Skin epidermis (tissue), 12 donors: ENCODE measurements around the gene ACAP2.
A peak's percentile ranks its signal among the peaks of the same experiment; 100 is the strongest.
"Not testable (repeated sequence)": the region's sequence is repeated elsewhere in the genome, so short reads cannot be mapped to it uniquely, and the experiment has no call there.

Experiments used
- H3K27ac ChIP-seq, 21 experiments: fragments of 200-600 bp; sonication (generic) in 11 of 21; one replicate each; pipeline ENCODE4 v1.5.0; 2020; ENCODE audit warnings: mild to moderate bottlenecking in 3 of 21, inconsistent platforms in 2 of 21, moderate library complexity in 2 of 21
- H3K4me3 ChIP-seq, 7 experiments: fragments of 200-600 bp; sonication (generic) in 2 of 7; one replicate each; pipeline ENCODE4 v1.5.0; 2020; ENCODE audit warnings: inconsistent platforms in 2 of 7, mild to moderate bottlenecking in 2 of 7, moderate library complexity in 1 of 7

Gene ACAP2

GRCh38 chr3:195395208-195395816 is 47.5 kb downstream of the ACAP2 start:
- no peak overlapping the region for H3K4me3 ChIP-seq

GRCh38 chr3:195394700-195395099 is 48.1 kb downstream of the ACAP2 start:
- Histone ChIP-seq H3K4me3 (no peak overlapping the region), H3K27ac (no peak overlapping the region)

More at GRCh38 chr3:195395208-195395816, 47.5 kb downstream of the ACAP2 start:
- no peak overlapping the region for H3K27ac ChIP-seq

GRCh38 chr3:195394024-195394423 is 48.8 kb downstream of the ACAP2 start:
- H3K4me3 ChIP-seq: no peak overlapping the region

GRCh38 chr3:195388380-195388779 is 54.4 kb downstream of the ACAP2 start:
- H3K4me3 ChIP-seq: no peak overlapping the region
- H3K27ac ChIP-seq: peak overlapping the region in 6 of 21 experiments; percentile 2 to 55 (median 18)

More at GRCh38 chr3:195394024-195394423, 48.8 kb downstream of the ACAP2 start:
- no peak overlapping the region for H3K27ac ChIP-seq

- no peak overlapping the region for H3K4me3 ChIP-seq
- H3K27ac ChIP-seq: peak overlapping the region in 1 of 21 experiments; percentile 39
Measured at GRCh38 chr3:195386739-195387138, 56.1 kb downstream of the ACAP2 start.

- no peak overlapping the region for H3K4me3 ChIP-seq
Measured at GRCh38 chr3:195385526-195385925, 57.3 kb downstream of the ACAP2 start.

GRCh38 chr3:195384952-195385351 is 57.9 kb downstream of the ACAP2 start:
- no peak overlapping the region for H3K27ac ChIP-seq
- H3K4me3 ChIP-seq: no peak overlapping the region

More at GRCh38 chr3:195385526-195385925, 57.3 kb downstream of the ACAP2 start:
- peak overlapping the region in 1 of 21 experiments; percentile 54 for H3K27ac ChIP-seq

GRCh38 chr3:195372220-195372619 is 70.6 kb downstream of the ACAP2 start:
- no peak overlapping the region for H3K4me3 ChIP-seq
- no peak overlapping the region for H3K27ac ChIP-seq

- Histone ChIP-seq H3K27ac (no peak overlapping the region), H3K4me3 (no peak overlapping the region)
Measured at GRCh38 chr3:195366200-195366925, 76.5 kb downstream of the ACAP2 start.

GRCh38 chr3:195365371-195365770 is 77.4 kb downstream of the ACAP2 start:
- H3K4me3 ChIP-seq: no peak overlapping the region
- H3K27ac ChIP-seq: no peak overlapping the region

GRCh38 chr3:195357797-195358196 is 85.0 kb downstream of the ACAP2 start:
- H3K4me3 ChIP-seq, H3K27ac ChIP-seq: not testable (repeated sequence)

GRCh38 chr3:195356151-195357086 is 86.4 kb downstream of the ACAP2 start:
- Histone ChIP-seq H3K27ac (peak overlapping the region in 1 of 21 experiments; percentile 34), H3K4me3 (no peak overlapping the region)

GRCh38 chr3:195354009-195354408 is 88.8 kb downstream of the ACAP2 start:
- not testable (repeated sequence) for H3K4me3 ChIP-seq, H3K27ac ChIP-seq

- H3K27ac ChIP-seq: peak overlapping the region in 1 of 21 experiments; percentile 36
- no peak overlapping the region for H3K4me3 ChIP-seq
Measured at GRCh38 chr3:195352895-195353488, 89.8 kb downstream of the ACAP2 start.

- no peak overlapping the region for H3K4me3 ChIP-seq
- no peak overlapping the region for H3K27ac ChIP-seq
Measured at GRCh38 chr3:195348426-195349115, 94.2 kb downstream of the ACAP2 start.

- no peak overlapping the region for H3K27ac ChIP-seq
- H3K4me3 ChIP-seq: no peak overlapping the region
Measured at GRCh38 chr3:195337747-195338146, 105.1 kb downstream of the ACAP2 start.

GRCh38 chr3:195334967-195335366 is 107.9 kb downstream of the ACAP2 start:
- H3K27ac ChIP-seq: no peak overlapping the region
- no peak overlapping the region for H3K4me3 ChIP-seq

GRCh38 chr3:195319060-195319459 is 123.8 kb downstream of the ACAP2 start:
- Histone ChIP-seq H3K4me3 (no peak overlapping the region), H3K27ac (no peak overlapping the region)

GRCh38 chr3:195312714-195313113 is 130.1 kb downstream of the ACAP2 start:
- no peak overlapping the region for H3K27ac ChIP-seq
- H3K4me3 ChIP-seq: no peak overlapping the region
